Mesendoderm (in vitro differentiated cells): ENCODE data around the gene MED26.

Experiments used
- DNase-seq: peaks from one replicate; pipeline ENCODE4 v3.0.0; 2013
- H2AK5ac ChIP-seq: 2 replicates; pipeline ENCODE4 v1.6.1; 2013; ENCODE audit warnings: low read length, inconsistent platforms
- H2BK120ac ChIP-seq: 2 replicates; pipeline ENCODE4 v1.6.1; 2013; ENCODE audit warnings: low read depth, mild to moderate bottlenecking, low read length, moderate library complexity, mixed read lengths
- H2BK15ac ChIP-seq: replicated peaks from 2 replicates; pipeline ENCODE4 v1.6.1; 2013; ENCODE audit warnings: low read depth, mild to moderate bottlenecking, moderate library complexity
- H2BK5ac ChIP-seq: 2 replicates; pipeline ENCODE4 v1.6.1; 2013; ENCODE audit warnings: low read length, inconsistent platforms
- H3K18ac ChIP-seq: 2 replicates; pipeline ENCODE4 v1.6.1; 2013; ENCODE audit warnings: mild to moderate bottlenecking, low read length, mixed read lengths
- H3K23ac ChIP-seq: one replicate; pipeline ENCODE4 v1.6.1; 2013; ENCODE audit warnings: low read length
- H3K27ac ChIP-seq: 2 replicates; pipeline ENCODE4 v1.5.1; 2013; ENCODE audit warnings: low read depth, mild to moderate bottlenecking, inconsistent platforms, low read length, moderate library complexity
- H3K27me3 ChIP-seq: 2 replicates; pipeline ENCODE4 v1.6.1; 2013; ENCODE audit warnings: low read length, control low read depth, mild to moderate bottlenecking, inconsistent platforms; ENCODE audit not compliant: insufficient read depth, poor library complexity
- H3K36me3 ChIP-seq: 2 replicates; pipeline ENCODE4 v1.6.1; 2013; ENCODE audit warnings: low read length, inconsistent platforms; ENCODE audit not compliant: control insufficient read depth, insufficient read depth
- H3K4ac ChIP-seq: one replicate; pipeline ENCODE4 v1.6.1; 2013; ENCODE audit warnings: low read depth, mild to moderate bottlenecking, low read length, moderate library complexity
- H3K4me1 ChIP-seq: 2 replicates; pipeline ENCODE4 v1.6.1; 2013; ENCODE audit warnings: low read depth, low read length, inconsistent platforms; ENCODE audit not compliant: control insufficient read depth
- H3K4me2 ChIP-seq: 2 replicates; pipeline ENCODE4 v1.6.1; 2013; ENCODE audit warnings: low read length
- H3K4me3 ChIP-seq: 2 replicates; pipeline ENCODE4 v1.5.1; 2013; ENCODE audit warnings: mild to moderate bottlenecking, low read length
- H3K56ac ChIP-seq: one replicate; pipeline ENCODE4 v1.6.1; 2013; ENCODE audit warnings: low read length
- H3K79me1 ChIP-seq: 2 replicates; pipeline ENCODE4 v1.6.1; 2013; ENCODE audit warnings: low read length, inconsistent platforms
- H3K79me2 ChIP-seq: 2 replicates; pipeline ENCODE4 v1.6.1; 2013; ENCODE audit warnings: mild to moderate bottlenecking, low read length; ENCODE audit not compliant: control insufficient read depth, insufficient read depth
- H3K9ac ChIP-seq: 2 replicates; pipeline ENCODE4 v1.6.1; 2013; ENCODE audit warnings: low read length, inconsistent platforms
- H4K5ac ChIP-seq: one replicate; pipeline ENCODE4 v1.6.1; 2013; ENCODE audit warnings: low read length
- H4K8ac ChIP-seq: one replicate; pipeline ENCODE4 v1.6.1; 2013; ENCODE audit warnings: low read depth, mild to moderate bottlenecking, control low read depth, low read length, moderate library complexity
- WGBS: extraction: QIAGEN DNeasy Blood & Tissue Kit; methylation state at CpG from one replicate; pipeline ENCODE4 v1.1.7; 2013; ENCODE audit warnings: low lambda C conversion rate, missing lambda C conversion rate; ENCODE audit not compliant: insufficient coverage; ENCODE audit errors: extremely low coverage; 5-methylcytosine and 5-hydroxymethylcytosine counted together

The MED26 gene

GRCh38 chr19:16542045-16542909 is 85.7 kb downstream of the MED26 start, which contains the start of gene CHERP:
Gene CHERP (minus strand): TSS chr19:16542437. CDS start chr19:16542378, 59 bp downstream.
- H2BK120ac ChIP-seq = peak within 1 kb of the TSS; percentile 79
- H3K79me1 ChIP-seq = peaks cover 18% of the 10 kb centered on the region
- H2BK15ac ChIP-seq = no peak within 1 kb of the TSS
- no peak within 1 kb of the TSS for H2BK5ac ChIP-seq
- peak within 1 kb of the TSS; percentile 88 for H3K18ac ChIP-seq
- peak within 1 kb of the TSS; percentile 91 for H4K8ac ChIP-seq
- H3K4me2 ChIP-seq = peak within 1 kb of the TSS; percentile 99
- H4K5ac ChIP-seq = no peak within 1 kb of the TSS
- H3K36me3 ChIP-seq = peaks cover 6% of the 10 kb centered on the region
- no peak within 1 kb of the TSS for H2AK5ac ChIP-seq
- no CpG with 5 or more reads among the region's 108 CpGs for WGBS
- H3K9ac ChIP-seq = peak within 1 kb of the TSS; percentile 99
- DNase-seq = peak; percentile 96
- H3K4ac ChIP-seq = peak within 1 kb of the TSS; percentile 82
- peaks cover 50% of the 10 kb centered on the region for H3K79me2 ChIP-seq
- H3K27me3 ChIP-seq = no peaks in the 10 kb centered on the region
- H3K23ac ChIP-seq = peak within 1 kb of the TSS; percentile 80
- H3K4me3 ChIP-seq = peak within 1 kb of the TSS; percentile 96
- H3K56ac ChIP-seq = peak within 1 kb of the TSS; percentile 97
- H3K4me1 ChIP-seq = peaks cover 5% of the 10 kb centered on the region
- H3K27ac ChIP-seq = peak within 1 kb of the TSS; percentile 83

- Histone ChIP-seq H3K18ac (peak overlapping the region; percentile 78), H3K4ac (peak overlapping the region; percentile 82), H3K4me3 (peak overlapping the region; percentile 91), H2BK15ac (no peak overlapping the region), H2AK5ac (no peak overlapping the region), H3K79me2 (peaks cover 55% of the 10 kb centered on the region), H4K5ac (no peak overlapping the region), H3K4me1 (peaks cover 5% of the 10 kb centered on the region), H3K36me3 (peaks cover 6% of the 10 kb centered on the region), H4K8ac (no peak overlapping the region), H3K4me2 (peak overlapping the region; percentile 99), H3K27ac (peak overlapping the region; percentile 71), H2BK5ac (no peak overlapping the region), H2BK120ac (no peak overlapping the region), H3K9ac (peak overlapping the region; percentile 89), H3K79me1 (peaks cover 21% of the 10 kb centered on the region), H3K56ac (peak overlapping the region; percentile 92), H3K27me3 (no peaks in the 10 kb centered on the region), H3K23ac (peak overlapping the region; percentile 80)
- no peak for DNase-seq
- WGBS = no CpG with 5 or more reads among the region's 29 CpGs
Measured at GRCh38 chr19:16541526-16542044, 86.4 kb downstream of the MED26 start.

GRCh38 chr19:16540948-16541347 is 87.1 kb downstream of the MED26 start:
- peaks cover 61% of the 10 kb centered on the region for H3K79me2 ChIP-seq
- peaks cover 5% of the 10 kb centered on the region for H3K4me1 ChIP-seq
- H3K36me3 ChIP-seq = peaks cover 6% of the 10 kb centered on the region
- H4K5ac ChIP-seq = no peak overlapping the region
- DNase-seq = no peak
- no CpG with 5 or more reads among the region's 12 CpGs for WGBS
- H3K79me1 ChIP-seq = peaks cover 26% of the 10 kb centered on the region
- H2BK120ac ChIP-seq = no peak overlapping the region
- no peak overlapping the region for H3K27ac ChIP-seq
- no peak overlapping the region for H3K23ac ChIP-seq
- H3K4me2 ChIP-seq = peak overlapping the region; percentile 99
- no peak overlapping the region for H2BK5ac ChIP-seq
- H3K4me3 ChIP-seq = peak overlapping the region; percentile 91
- H3K9ac ChIP-seq = peak overlapping the region; percentile 89
- peak overlapping the region; percentile 92 for H3K56ac ChIP-seq
- no peak overlapping the region for H2BK15ac ChIP-seq
- no peak overlapping the region for H4K8ac ChIP-seq
- H3K18ac ChIP-seq = no peak overlapping the region
- H3K27me3 ChIP-seq = no peaks in the 10 kb centered on the region
- no peak overlapping the region for H2AK5ac ChIP-seq
- no peak overlapping the region for H3K4ac ChIP-seq

- no peak overlapping the region for H3K4ac ChIP-seq
- DNase-seq = no peak
- peaks cover 58% of the 10 kb centered on the region for H3K79me2 ChIP-seq
- H3K4me2 ChIP-seq = no peak overlapping the region
- no peak overlapping the region for H3K23ac ChIP-seq
- no peak overlapping the region for H4K8ac ChIP-seq
- no peak overlapping the region for H3K18ac ChIP-seq
- H3K56ac ChIP-seq = no peak overlapping the region
- H2AK5ac ChIP-seq = no peak overlapping the region
- H3K27ac ChIP-seq = no peak overlapping the region
- no peak overlapping the region for H4K5ac ChIP-seq
- H3K79me1 ChIP-seq = peaks cover 27% of the 10 kb centered on the region
- no peak overlapping the region for H3K9ac ChIP-seq
- H3K4me3 ChIP-seq = no peak overlapping the region
- no peak overlapping the region for H2BK15ac ChIP-seq
- peaks cover 5% of the 10 kb centered on the region for H3K4me1 ChIP-seq
- H2BK120ac ChIP-seq = no peak overlapping the region
- no peaks in the 10 kb centered on the region for H3K27me3 ChIP-seq
- WGBS = no CpG with 5 or more reads among the region's 13 CpGs
- no peak overlapping the region for H2BK5ac ChIP-seq
- H3K36me3 ChIP-seq = peaks cover 8% of the 10 kb centered on the region
Measured at GRCh38 chr19:16537111-16537510, 90.9 kb downstream of the MED26 start.

GRCh38 chr19:16536130-16536529 is 91.9 kb downstream of the MED26 start:
- Histone ChIP-seq H3K36me3 (peaks cover 13% of the 10 kb centered on the region), H3K4me3 (no peak overlapping the region), H3K9ac (no peak overlapping the region), H2AK5ac (no peak overlapping the region), H3K23ac (no peak overlapping the region), H3K4me2 (no peak overlapping the region), H3K18ac (no peak overlapping the region), H3K56ac (no peak overlapping the region), H2BK120ac (no peak overlapping the region), H3K4ac (no peak overlapping the region), H2BK15ac (no peak overlapping the region), H3K27me3 (no peaks in the 10 kb centered on the region), H3K4me1 (peaks cover 3% of the 10 kb centered on the region), H3K27ac (no peak overlapping the region), H4K8ac (no peak overlapping the region), H2BK5ac (no peak overlapping the region), H3K79me2 (peaks cover 48% of the 10 kb centered on the region), H3K79me1 (peaks cover 24% of the 10 kb centered on the region), H4K5ac (no peak overlapping the region)
- WGBS = no CpG with 5 or more reads among the region's 9 CpGs
- no peak for DNase-seq
